H1 (cell line): ENCODE results near the gene ZNF451. TPM values are rescaled to one million over a fixed set of nuclear protein-coding genes. Genes with fewer than 3 reads are reported as not detected.

ENCODE experiments used
- CTCF ChIA-PET: fragments of 300-600 bp; sonication (Branson Sonifier 250); formaldehyde crosslinking; loops from one replicate; lab custom pipeline; 2021; ENCODE audit not compliant: partially characterized antibody; lab: Charles Lee
- POLR2A ChIA-PET: fragments of 300-600 bp; sonication (Branson Sonifier 250); formaldehyde crosslinking; loops from one replicate; lab custom pipeline; 2021; ENCODE audit warnings: inconsistent platforms; ENCODE audit not compliant: partially characterized antibody; lab: Charles Lee
- DNase-seq, 2 experiments: peaks; one replicate each; pipeline versions ENCODE4 v3.0.0 to v3.0.0-alpha.2; 2010 to 2022; ENCODE audit warnings: low spot score in 2 of 2, low read depth in 1 of 2, mixed read lengths in 1 of 2
- FAIRE-seq: peaks from 2 replicates; lab custom pipeline; 2011; peaks lifted over from hg19 to GRCh38; lab: Jason Lieb, UNC
- H2AFZ ChIP-seq: 2 replicates; pipeline ENCODE4 v1.8.1; 2012; ENCODE audit warnings: low read length, inconsistent platforms
- H2AK5ac ChIP-seq: 2 replicates; pipeline ENCODE4 v1.6.1; 2013; ENCODE audit warnings: low read depth, low read length
- H2BK120ac ChIP-seq: replicated peaks from 2 replicates; pipeline ENCODE3; 2013; ENCODE audit warnings: low read depth, low read length, inconsistent platforms
- H2BK12ac ChIP-seq: 2 replicates; pipeline ENCODE4 v1.6.1; 2013; ENCODE audit warnings: low read depth, low read length
- H2BK15ac ChIP-seq: 2 replicates; pipeline ENCODE4 v1.6.1; 2013; ENCODE audit warnings: low read length
- H2BK20ac ChIP-seq: 2 replicates; pipeline ENCODE4 v1.6.1; 2013; ENCODE audit warnings: low read length
- H2BK5ac ChIP-seq: 2 replicates; pipeline ENCODE4 v1.6.1; 2013; ENCODE audit warnings: low read depth, low read length
- H3K14ac ChIP-seq: 2 replicates; pipeline ENCODE4 v1.6.1; 2013; ENCODE audit warnings: inconsistent platforms; ENCODE audit not compliant: insufficient read length
- H3K18ac ChIP-seq: 2 replicates; pipeline ENCODE4 v1.6.1; 2013; ENCODE audit warnings: low read length; ENCODE audit errors: extremely low read depth
- H3K23ac ChIP-seq: 2 replicates; pipeline ENCODE4 v1.6.1; 2013; ENCODE audit warnings: inconsistent platforms; ENCODE audit not compliant: insufficient read length
- H3K23me2 ChIP-seq: 2 replicates; pipeline ENCODE4 v1.6.1; 2013; ENCODE audit warnings: low read depth, low read length
- H3K27ac ChIP-seq: 2 replicates; pipeline ENCODE4 v1.6.1; 2011; ENCODE audit warnings: low read depth, low read length, inconsistent platforms
- H3K27me3 ChIP-seq, 4 experiments: replicated peaks in 1 of 4; 1 replicate in 1 of 4; 2 replicates in 3 of 4; pipeline versions ENCODE4 v1.6.1 to v1.8.1; 2011 to 2013; ENCODE audit warnings: low read length in 3 of 4, mild to moderate bottlenecking in 3 of 4, inconsistent platforms in 2 of 4, mixed read lengths in 2 of 4, moderate library complexity in 1 of 4; ENCODE audit not compliant: control insufficient read depth in 3 of 4, insufficient read depth in 3 of 4; ENCODE audit errors: extremely low read depth in 1 of 4
- H3K36me3 ChIP-seq, 4 experiments: 2 replicates each; pipeline versions ENCODE4 v1.6.1 to v1.8.1; 2011 to 2013; ENCODE audit warnings: mild to moderate bottlenecking in 4 of 4, low read length in 3 of 4, moderate library complexity in 2 of 4, control low read depth in 1 of 4, inconsistent platforms in 1 of 4; ENCODE audit not compliant: insufficient read depth in 4 of 4, control insufficient read depth in 2 of 4
- H3K4ac ChIP-seq: replicated peaks from 2 replicates; pipeline ENCODE3; 2013; ENCODE audit warnings: low read length, low read depth, mixed read lengths, inconsistent platforms; ENCODE audit not compliant: insufficient read length
- H3K4me1 ChIP-seq, 4 experiments: replicated peaks in 1 of 4; 1 replicate in 1 of 4; 2 replicates in 3 of 4; pipeline versions ENCODE4 v1.6.1 to v1.8.1; 2011 to 2013; ENCODE audit warnings: low read length in 3 of 4, inconsistent platforms in 2 of 4, mixed read lengths in 1 of 4; ENCODE audit not compliant: insufficient read depth in 4 of 4, control insufficient read depth in 3 of 4
- H3K4me2 ChIP-seq, 2 experiments: 2 replicates each; pipeline versions ENCODE4 v1.6.1 to v1.8.1; 2011 to 2013; ENCODE audit warnings: low read depth in 2 of 2, low read length in 2 of 2, control low read depth in 1 of 2, inconsistent platforms in 1 of 2, mild to moderate bottlenecking in 1 of 2; ENCODE audit not compliant: insufficient read depth in 1 of 2
- H3K4me3 ChIP-seq, 4 experiments: fragments of 200-600, 300-600 bp in 1 of 4; sonication (generic), shearing (Covaris generic), sonication (Bioruptor Twin) in 1 of 4; 2 replicates each; pipeline versions ENCODE4 v1.5.1 to v1.8.1; 2011 to 2016; ENCODE audit warnings: low read length in 4 of 4, low read depth in 3 of 4, control low read depth in 2 of 4, inconsistent platforms in 2 of 4, mild to moderate bottlenecking in 2 of 4, mixed read lengths in 1 of 4, moderate library complexity in 1 of 4; ENCODE audit not compliant: insufficient read depth in 2 of 4; ENCODE audit errors: extremely low read depth in 1 of 4
- H3K56ac ChIP-seq: replicated peaks from 2 replicates; pipeline ENCODE3; 2013; ENCODE audit warnings: low read depth, mild to moderate bottlenecking, mixed read lengths, low read length, inconsistent platforms; ENCODE audit not compliant: insufficient read length
- H3K79me1 ChIP-seq: 2 replicates; pipeline ENCODE4 v1.6.1; 2013; ENCODE audit warnings: low read depth, low read length, control low read depth
- H3K79me2 ChIP-seq, 2 experiments: 2 replicates each; pipeline versions ENCODE4 v1.6.1 to v1.8.1; 2012 to 2013; ENCODE audit warnings: low read length in 2 of 2, mild to moderate bottlenecking in 2 of 2, inconsistent platforms in 1 of 2; ENCODE audit not compliant: insufficient read depth in 2 of 2, control insufficient read depth in 1 of 2
- H3K9ac ChIP-seq, 4 experiments: replicated peaks in 1 of 4; 1 replicate in 1 of 4; 2 replicates in 3 of 4; pipeline versions ENCODE4 v1.6.1 to v1.8.1; 2011 to 2013; ENCODE audit warnings: low read depth in 3 of 4, low read length in 3 of 4, control low read depth in 2 of 4, mild to moderate bottlenecking in 2 of 4, moderate library complexity in 2 of 4, inconsistent platforms in 1 of 4; ENCODE audit errors: extremely low read depth in 1 of 4
- H3K9me3 ChIP-seq, 2 experiments: 2 replicates each; pipeline versions ENCODE4 v1.6.1 to v1.8.1; 2012 to 2013; ENCODE audit warnings: mild to moderate bottlenecking in 2 of 2, moderate library complexity in 2 of 2, control low read depth in 1 of 2, inconsistent platforms in 1 of 2, low read depth in 1 of 2, low read length in 1 of 2, mixed read lengths in 1 of 2; ENCODE audit not compliant: insufficient read depth in 2 of 2
- H4K20me1 ChIP-seq, 2 experiments: replicated peaks in 1 of 2; 2 replicates each; pipeline versions ENCODE3 to v1.8.1; 2011 to 2013; ENCODE audit warnings: inconsistent platforms in 2 of 2, low read length in 2 of 2, mild to moderate bottlenecking in 1 of 2; ENCODE audit not compliant: insufficient read depth in 2 of 2, control insufficient read depth in 1 of 2
- H4K5ac ChIP-seq: 2 replicates; pipeline ENCODE4 v1.6.1; 2013; ENCODE audit warnings: low read length, low read depth, mixed read lengths, inconsistent platforms; ENCODE audit not compliant: insufficient read length
- H4K8ac ChIP-seq: 2 replicates; pipeline ENCODE4 v1.8.0; 2013; ENCODE audit warnings: mild to moderate bottlenecking, moderate library complexity, low read length, inconsistent platforms; ENCODE audit not compliant: insufficient read depth; ENCODE audit errors: extremely low read depth
- H4K91ac ChIP-seq: replicated peaks from 2 replicates; pipeline ENCODE3; 2013; ENCODE audit warnings: low read length, mixed read lengths, inconsistent platforms; ENCODE audit not compliant: insufficient read length
- ASH2L ChIP-seq: fragments of 200-600, 300-600 bp; sonication (generic); IDR thresholded peaks from one replicate; pipeline ENCODE4 v1.7.1; 2017; ENCODE audit warnings: low read length
- CHD2 ChIP-seq: IDR thresholded peaks from 2 replicates; pipeline ENCODE4 v1.6.1; 2012; ENCODE audit warnings: low read length, improper control_type of control experiment
- FOSL1 ChIP-seq: IDR thresholded peaks from 2 replicates; pipeline ENCODE4 v1.6.1; 2011; ENCODE audit warnings: mild to moderate bottlenecking, low read depth, low read length, moderate library complexity; ENCODE audit not compliant: insufficient read depth
- MAFK ChIP-seq: IDR thresholded peaks from 2 replicates; pipeline ENCODE4 v1.6.1; 2012; ENCODE audit warnings: low read depth, mild to moderate bottlenecking, improper control_type of control experiment, low read length
- NANOG ChIP-seq: IDR thresholded peaks from 2 replicates; pipeline ENCODE4 v1.6.1; 2011; ENCODE audit warnings: low read length, low read depth, mild to moderate bottlenecking, inconsistent platforms; ENCODE audit not compliant: insufficient read depth, poor library complexity, severe bottlenecking
- SAP30 ChIP-seq: fragments of 300-600 bp; sonication (generic); IDR thresholded peaks from 2 replicates; pipeline ENCODE4 v1.7.1; 2012; ENCODE audit warnings: low read length, moderate library complexity, mild to moderate bottlenecking, inconsistent platforms; ENCODE audit not compliant: insufficient read depth, insufficient replicate concordance
- ZNF274 ChIP-seq: IDR thresholded peaks from 2 replicates; pipeline ENCODE4 v1.7.0; 2012; ENCODE audit warnings: low read length, borderline replicate concordance; ENCODE audit errors: extremely low read depth
- polyA plus RNA-seq, 7 experiments: library from polyadenylated mRNA; depleted of rRNA in 3 of 7; stranded (reverse) in 5 of 7; unstranded in 2 of 7; fragments of >200 nt in 5 of 7; fragments of 200-250 nt in 2 of 7; gene quantifications; 1 replicate in 5 of 7; 2 replicates in 1 of 7; 4 replicates in 1 of 7; pipeline versions ENCODE4 v1.2.1 to v1.2.3, GENCODE V29; 2011 to 2013; ENCODE audit warnings: missing spikeins in 2 of 7, mixed read lengths in 2 of 7
- total RNA-seq: library from RNA; stranded (reverse); fragmentation: NEBNext Ultra II Directional; extraction: Animal tissue kit (Norgen Biotek cat#: 25700); gene quantifications from 2 replicates; pipeline ENCODE4 v1.2.1, GENCODE V29; 2021
- TF ChIP-seq, protein P1 (sequence below): IDR thresholded peaks from 2 replicates; pipeline ENCODE4 v1.6.1; 2012; ENCODE audit warnings: low read length, inconsistent platforms
- TF ChIP-seq, protein P2 (sequence below), 3 experiments: IDR thresholded peaks; 1 replicate in 2 of 3; 2 replicates in 1 of 3; pipeline versions ENCODE4 v1.5.1 to v1.6.1; 2011; ENCODE audit warnings: low read length in 3 of 3, mild to moderate bottlenecking in 3 of 3, inconsistent platforms in 2 of 3, low read depth in 1 of 3, moderate library complexity in 1 of 3; ENCODE audit not compliant: insufficient read depth in 1 of 3; ENCODE audit errors: control extremely low read depth in 1 of 3
- TF ChIP-seq, protein P3 (sequence below): IDR thresholded peaks from 2 replicates; pipeline ENCODE4 v1.6.1; 2012; ENCODE audit warnings: inconsistent platforms

The ZNF451 gene
- total and polyA plus RNA-seq, 2 of the 8 experiments (the other 6 are each of a cell fraction or from before 2014, with no cell fraction given), result 10.7 to 56.8 TPM

- H3K4me1 ChIP-seq, result peaks cover 0 to 4% (median 0%) of the 10 kb centered on the region in 4 experiments; a peak in 2 of 7 replicates
- no peak overlapping the region for H2BK15ac ChIP-seq
- no peak overlapping the region for H3K4me3 ChIP-seq
- ChIA-PET POLR2A (interaction anchor here (1.4 kb wide), 1 partner anchor 13 kb away, joined by 4 read pairs; the partner anchor contains the start of gene RAB23), CTCF (no interaction called here)
- no peak overlapping the region for H2BK12ac ChIP-seq
- H3K56ac ChIP-seq, result no peak overlapping the region
- no peak overlapping the region for H2AFZ ChIP-seq
- H2BK20ac ChIP-seq, result no peak overlapping the region
- H3K23me2 ChIP-seq, result no peaks in the 10 kb centered on the region
- H3K79me2 ChIP-seq, result peaks cover 0 to 40% of the 10 kb centered on the region in 2 experiments; a peak in 2 of 4 replicates
- peaks cover 1 to 3% of the 10 kb centered on the region in 2 experiments for H4K20me1 ChIP-seq
- no peak overlapping the region for H2BK120ac ChIP-seq
- no peak overlapping the region for H3K4me2 ChIP-seq
- H3K27ac ChIP-seq, result no peak overlapping the region
- H3K79me1 ChIP-seq, result peaks cover 5% of the 10 kb centered on the region; the same call in 1 of the 2 replicates
- no peak overlapping the region for H3K14ac ChIP-seq
- H3K9me3 ChIP-seq, result no peaks in the 10 kb centered on the region
- H3K36me3 ChIP-seq, result no peaks in the 10 kb centered on the region; a peak in 1 of 8 replicates
- no peak overlapping the region for H4K91ac ChIP-seq
- no peak overlapping the region for H3K9ac ChIP-seq
- TF ChIP-seq MAFK (no peak), SAP30 (no peak), CHD2 (no peak), ASH2L (no peak), NANOG (no peak), ZNF274 (no peak), FOSL1 (no peak)
- TF ChIP-seq, protein P1, sequence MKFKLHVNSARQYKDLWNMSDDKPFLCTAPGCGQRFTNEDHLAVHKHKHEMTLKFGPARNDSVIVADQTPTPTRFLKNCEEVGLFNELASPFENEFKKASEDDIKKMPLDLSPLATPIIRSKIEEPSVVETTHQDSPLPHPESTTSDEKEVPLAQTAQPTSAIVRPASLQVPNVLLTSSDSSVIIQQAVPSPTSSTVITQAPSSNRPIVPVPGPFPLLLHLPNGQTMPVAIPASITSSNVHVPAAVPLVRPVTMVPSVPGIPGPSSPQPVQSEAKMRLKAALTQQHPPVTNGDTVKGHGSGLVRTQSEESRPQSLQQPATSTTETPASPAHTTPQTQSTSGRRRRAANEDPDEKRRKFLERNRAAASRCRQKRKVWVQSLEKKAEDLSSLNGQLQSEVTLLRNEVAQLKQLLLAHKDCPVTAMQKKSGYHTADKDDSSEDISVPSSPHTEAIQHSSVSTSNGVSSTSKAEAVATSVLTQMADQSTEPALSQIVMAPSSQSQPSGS, result no peak
- TF ChIP-seq, protein P2, sequence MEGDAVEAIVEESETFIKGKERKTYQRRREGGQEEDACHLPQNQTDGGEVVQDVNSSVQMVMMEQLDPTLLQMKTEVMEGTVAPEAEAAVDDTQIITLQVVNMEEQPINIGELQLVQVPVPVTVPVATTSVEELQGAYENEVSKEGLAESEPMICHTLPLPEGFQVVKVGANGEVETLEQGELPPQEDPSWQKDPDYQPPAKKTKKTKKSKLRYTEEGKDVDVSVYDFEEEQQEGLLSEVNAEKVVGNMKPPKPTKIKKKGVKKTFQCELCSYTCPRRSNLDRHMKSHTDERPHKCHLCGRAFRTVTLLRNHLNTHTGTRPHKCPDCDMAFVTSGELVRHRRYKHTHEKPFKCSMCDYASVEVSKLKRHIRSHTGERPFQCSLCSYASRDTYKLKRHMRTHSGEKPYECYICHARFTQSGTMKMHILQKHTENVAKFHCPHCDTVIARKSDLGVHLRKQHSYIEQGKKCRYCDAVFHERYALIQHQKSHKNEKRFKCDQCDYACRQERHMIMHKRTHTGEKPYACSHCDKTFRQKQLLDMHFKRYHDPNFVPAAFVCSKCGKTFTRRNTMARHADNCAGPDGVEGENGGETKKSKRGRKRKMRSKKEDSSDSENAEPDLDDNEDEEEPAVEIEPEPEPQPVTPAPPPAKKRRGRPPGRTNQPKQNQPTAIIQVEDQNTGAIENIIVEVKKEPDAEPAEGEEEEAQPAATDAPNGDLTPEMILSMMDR (IDR thresholded peaks at IDR 0.05; ENCODE audit: control extremely low read depth in 1 of 3, insufficient read depth in 1 of 3, low read depth in 1 of 3, low read length in 3 of 3), result no peak
- TF ChIP-seq, protein P3, sequence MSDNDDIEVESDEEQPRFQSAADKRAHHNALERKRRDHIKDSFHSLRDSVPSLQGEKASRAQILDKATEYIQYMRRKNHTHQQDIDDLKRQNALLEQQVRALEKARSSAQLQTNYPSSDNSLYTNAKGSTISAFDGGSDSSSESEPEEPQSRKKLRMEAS, result no peak
- TF ChIP-seq, all 59 proteins: peak for 0
- no peak for DNase-seq
- Histone ChIP-seq H3K23ac (no peak overlapping the region), H3K4ac (no peak overlapping the region), H2AK5ac (no peak overlapping the region), H4K5ac (no peak overlapping the region), H3K18ac (no peak overlapping the region), H4K8ac (no peak overlapping the region), H3K27me3 (no peaks in the 10 kb centered on the region), H2BK5ac (no peak overlapping the region)
- no peak for FAIRE-seq
Observed at GRCh38 chr6:57209030-57209429, 119.0 kb downstream of the ZNF451 start.
